Fibroblast of villous mesenchyme (primary cell): ENCODE measurements around the gene ARMS2. TPM values are rescaled to one million over a fixed set of nuclear protein-coding genes. Genes with fewer than 3 reads are reported as not detected.

ENCODE experiments used
- DNase-seq: peaks from one replicate; pipeline ENCODE4 v3.0.0-alpha.2; 2010; ENCODE audit warnings: low read depth
- H3K4me3 ChIP-seq: 2 replicates; pipeline ENCODE4 v1.5.1; 2011; ENCODE audit warnings: low read depth, mild to moderate bottlenecking, low read length
- CTCF ChIP-seq: IDR thresholded peaks from 2 replicates; pipeline ENCODE4 v1.5.1; 2012; ENCODE audit warnings: low read depth, mild to moderate bottlenecking, low read length; ENCODE audit not compliant: insufficient read depth
- total RNA-seq: library from RNA; depleted of rRNA; stranded (reverse); fragments of >200 nt; gene quantifications from 2 replicates; pipeline ENCODE4 v1.2.3, GENCODE V29; 2012

Gene ARMS2
- total RNA-seq, 1 donor, result not detected

GRCh38 chr10:122490786-122491680 is 36.6 kb downstream of the ARMS2 start:
- no peak for DNase-seq
- TF ChIP-seq CTCF, result no peak
- H3K4me3 ChIP-seq, result no peak overlapping the region

- no peak overlapping the region for H3K4me3 ChIP-seq
- DNase-seq, result no peak
- TF ChIP-seq CTCF, result no peak
Observed at GRCh38 chr10:122492006-122492405, 37.6 kb downstream of the ARMS2 start.

- H3K4me3 ChIP-seq, result no peak overlapping the region
- TF ChIP-seq CTCF, result no peak
- DNase-seq, result peak; percentile 57
Observed at GRCh38 chr10:122492999-122493481, 38.6 kb downstream of the ARMS2 start.

GRCh38 chr10:122493761-122494160 is 39.3 kb downstream of the ARMS2 start:
- TF ChIP-seq CTCF, result no peak

GRCh38 chr10:122494173-122494820 is 39.8 kb downstream of the ARMS2 start:
- TF ChIP-seq CTCF, result no peak
- no peak for DNase-seq
- H3K4me3 ChIP-seq, result no peak overlapping the region

More at GRCh38 chr10:122493761-122494160, 39.3 kb downstream of the ARMS2 start:
- DNase-seq, result no peak
- H3K4me3 ChIP-seq, result no peak overlapping the region

- no peak overlapping the region for H3K4me3 ChIP-seq
Observed at GRCh38 chr10:122494833-122495232, 40.4 kb downstream of the ARMS2 start.

More at GRCh38 chr10:122494833-122495232, 40.4 kb downstream of the ARMS2 start:
- no peak for TF ChIP-seq CTCF
- no peak for DNase-seq
